GM18505 (cell line): Measurements from ENCODE around the gene HSPB7.
"Not testable (repeated sequence)": the region's sequence is repeated elsewhere in the genome, so short reads cannot be mapped to it uniquely, and the experiment has no call there.

Source experiments
- ATAC-seq: cut with Tn5 transposase; IDR thresholded peaks from one replicate; pipeline ENCODE4 v1.9.1; 2021; ENCODE audit not compliant: unreplicated experiment
- POLR2A ChIP-seq: IDR thresholded peaks from 4 replicates; pipeline ENCODE4 v1.6.1; 2011; ENCODE audit warnings: borderline replicate concordance; ENCODE audit not compliant: insufficient read depth, insufficient read length; ENCODE audit errors: extremely low read depth

Gene HSPB7

DNA sequence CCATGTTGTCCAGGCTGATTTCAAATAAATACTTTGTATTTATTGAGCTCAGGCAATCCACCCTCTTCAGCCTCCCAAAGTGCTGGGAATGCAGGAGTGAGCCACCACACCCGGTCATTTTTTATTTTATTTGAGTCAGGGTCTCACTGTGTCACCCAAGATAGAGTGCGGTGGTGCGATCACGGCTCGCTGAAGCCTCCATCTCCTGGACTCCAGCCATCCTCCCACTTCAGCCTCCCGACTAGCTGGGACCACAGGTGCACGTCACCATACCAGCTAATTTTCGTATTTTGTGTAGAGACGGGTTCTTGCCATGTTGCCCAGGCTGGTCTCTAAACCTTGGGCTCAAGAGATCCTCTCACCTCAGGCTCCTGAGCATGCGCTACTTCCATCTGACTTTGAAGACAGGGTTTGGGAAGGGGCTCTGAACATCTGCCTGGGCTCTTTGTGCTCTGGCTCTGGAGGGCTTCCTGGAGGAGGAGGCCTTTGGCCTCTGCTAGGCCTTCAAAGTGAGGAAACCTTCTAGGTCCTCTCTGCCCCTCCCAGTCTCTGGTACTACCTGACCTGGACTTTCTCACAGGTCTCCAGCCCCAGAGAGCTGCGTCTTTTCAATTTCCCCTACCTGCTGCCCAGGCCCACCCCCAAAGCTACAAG, 5.8 kb downstream of the HSPB7 start:
- TF ChIP-seq POLR2A: no peak
- no peak for ATAC-seq

DNA sequence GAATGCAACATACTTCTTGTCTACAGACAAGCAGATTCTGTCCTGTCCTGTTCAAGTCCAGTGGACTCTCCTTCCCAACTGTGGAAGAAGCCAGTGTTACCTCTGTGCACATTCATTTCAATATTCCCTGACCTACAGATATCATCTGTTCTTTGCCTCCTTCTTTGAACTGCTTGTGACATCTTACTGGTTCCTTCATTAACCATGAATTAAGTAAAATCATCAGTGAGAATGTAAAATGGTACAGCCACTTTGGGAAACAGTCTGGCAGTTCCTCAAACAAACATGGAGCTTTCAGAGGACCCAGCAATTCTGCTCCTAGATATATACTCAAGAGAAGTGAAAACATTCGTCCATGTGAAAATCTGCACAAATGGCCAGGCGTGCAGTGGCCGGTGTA, 7.0 kb downstream of the HSPB7 start:
- no peak for ATAC-seq
- no peak for TF ChIP-seq POLR2A

DNA sequence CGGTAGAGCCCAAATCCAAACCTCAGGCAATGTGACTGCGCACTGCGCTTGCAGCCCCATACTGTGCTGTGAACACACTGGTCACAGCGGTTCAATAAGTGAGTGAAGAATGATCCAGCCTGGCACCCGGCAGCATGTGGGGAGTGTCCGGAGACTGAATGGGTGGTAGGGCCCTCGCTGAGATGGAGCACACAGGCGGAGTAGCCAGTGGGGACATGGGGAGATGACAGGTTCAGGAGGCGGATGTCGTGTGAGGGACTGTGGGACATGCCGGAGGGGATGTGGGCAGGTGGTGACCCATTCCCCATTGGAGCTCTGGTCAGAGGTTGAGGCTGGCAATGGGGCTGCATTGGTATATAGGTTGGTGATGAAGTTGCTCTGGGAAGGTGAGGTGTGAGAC, 8.2 kb downstream of the HSPB7 start:
- no peak for ATAC-seq
- TF ChIP-seq POLR2A: no peak

DNA sequence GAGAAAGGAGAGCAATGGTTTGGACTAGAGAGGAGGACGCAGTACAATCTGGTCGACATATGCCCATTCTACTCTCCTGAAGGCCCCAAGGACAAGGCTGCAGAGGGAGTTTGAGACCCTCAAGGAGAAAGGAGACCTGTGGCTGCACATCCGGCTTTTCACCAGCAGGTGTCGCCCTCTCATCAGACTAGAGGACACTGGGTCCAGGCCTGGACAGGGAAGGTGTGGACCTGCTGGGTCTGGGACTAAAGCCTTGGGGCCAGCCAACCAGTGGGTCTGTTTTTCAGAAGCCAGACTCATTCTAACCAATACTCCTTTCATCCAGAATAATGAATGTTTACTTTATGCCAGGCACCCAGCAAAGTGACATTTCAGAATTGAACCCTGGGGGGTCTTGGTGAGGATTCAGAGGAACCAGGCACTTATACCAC, 8.8 kb downstream of the HSPB7 start:
- no peak for TF ChIP-seq POLR2A
- no peak for ATAC-seq

DNA sequence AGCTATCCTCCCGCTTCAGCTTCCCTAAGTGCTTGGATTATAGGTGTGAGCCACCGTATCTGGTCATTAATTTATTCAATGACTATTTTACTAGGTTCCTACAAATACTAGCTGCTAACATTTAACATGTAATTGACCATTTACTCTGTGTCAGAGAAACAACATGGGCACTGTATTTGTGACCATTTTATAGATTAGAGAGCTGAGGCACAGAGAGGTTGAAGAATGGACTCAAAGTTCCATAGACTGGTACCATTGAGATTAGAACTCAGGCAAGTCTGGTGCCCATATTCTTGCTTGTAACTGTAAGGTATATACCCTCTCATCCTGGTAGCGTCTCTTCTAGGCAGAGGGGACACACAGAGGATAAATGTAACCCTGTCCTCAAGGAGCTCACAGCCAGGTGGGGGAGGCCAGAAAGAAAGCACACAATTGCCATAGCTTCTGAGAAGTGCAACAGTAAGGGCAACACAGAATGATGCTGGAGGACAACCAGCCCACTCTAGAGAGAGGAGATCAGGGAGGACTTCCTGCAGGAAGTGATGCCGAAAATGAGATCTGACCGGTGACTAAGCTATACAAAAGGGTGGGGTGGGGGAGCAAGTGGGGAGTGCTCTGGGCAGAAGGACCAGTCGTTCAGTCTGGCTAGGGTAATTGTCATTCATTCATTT, 10.0 kb downstream of the HSPB7 start:
- TF ChIP-seq POLR2A: no peak
- no peak for ATAC-seq

DNA sequence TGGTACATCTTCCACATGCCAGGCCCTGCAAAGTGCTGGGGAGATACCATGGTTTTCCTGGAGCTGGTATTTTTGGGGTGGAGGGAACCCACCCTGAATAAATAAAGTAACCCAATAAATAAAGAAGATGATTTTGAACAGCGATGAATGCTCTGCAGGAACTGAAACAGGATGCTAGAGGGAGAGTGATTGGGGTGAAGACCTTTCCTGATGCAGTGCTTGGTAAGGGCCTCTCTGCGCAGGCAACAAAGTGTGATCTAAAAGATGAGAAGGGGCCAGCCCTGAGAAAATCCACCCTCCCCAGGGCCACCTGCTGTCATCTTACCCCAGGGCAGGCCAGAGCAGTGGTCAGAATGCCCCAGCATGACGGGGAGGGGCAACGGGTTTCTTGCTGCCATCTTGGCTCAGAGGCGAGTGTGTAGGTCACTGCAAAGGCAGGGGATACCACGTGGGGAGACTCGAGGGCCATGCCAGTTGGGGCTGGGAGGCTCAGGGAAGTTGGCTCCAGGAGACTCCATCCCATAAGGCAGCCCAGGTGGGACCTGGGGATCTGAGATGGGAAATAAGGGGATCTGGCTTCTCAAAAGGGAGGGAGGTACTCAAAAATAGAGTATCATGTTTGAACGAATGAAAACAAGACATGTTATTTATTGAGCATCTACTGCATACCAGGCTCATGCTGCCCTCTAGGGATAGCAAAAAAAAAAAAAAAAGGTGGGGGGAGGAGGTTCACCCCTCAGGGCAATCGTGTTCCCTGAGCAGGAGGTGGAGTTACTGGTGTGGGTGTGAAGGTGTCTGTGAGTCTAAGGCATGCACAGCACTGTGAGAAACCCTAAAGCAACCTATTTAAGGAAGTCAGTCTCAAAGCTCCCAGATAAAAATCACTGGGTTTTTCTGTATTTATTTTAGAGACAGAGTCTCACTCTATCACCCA, 11.0 kb downstream of the HSPB7 start:
- no peak for ATAC-seq
- TF ChIP-seq POLR2A: no peak

DNA sequence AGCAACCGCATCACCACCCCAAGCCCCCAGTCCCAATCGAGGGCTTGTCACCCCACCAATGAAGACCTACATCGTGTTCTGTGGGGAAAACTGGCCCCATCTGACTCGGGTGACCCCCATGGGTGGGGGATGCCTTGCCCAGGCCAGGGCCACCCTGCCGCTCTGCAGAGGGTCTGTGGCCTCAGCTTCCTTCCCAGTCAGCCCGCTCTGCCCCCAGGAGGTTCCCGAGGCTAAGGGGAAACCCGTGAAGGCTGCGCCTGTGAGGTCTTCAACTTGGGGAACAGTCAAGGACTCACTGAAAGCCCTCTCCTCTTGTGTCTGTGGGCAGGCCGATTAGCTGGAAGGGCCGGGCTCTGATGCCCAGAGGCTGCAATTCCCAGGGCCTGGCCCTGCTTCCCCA, 11.8 kb downstream of the HSPB7 start:
- TF ChIP-seq POLR2A: no peak
- no peak for ATAC-seq

DNA sequence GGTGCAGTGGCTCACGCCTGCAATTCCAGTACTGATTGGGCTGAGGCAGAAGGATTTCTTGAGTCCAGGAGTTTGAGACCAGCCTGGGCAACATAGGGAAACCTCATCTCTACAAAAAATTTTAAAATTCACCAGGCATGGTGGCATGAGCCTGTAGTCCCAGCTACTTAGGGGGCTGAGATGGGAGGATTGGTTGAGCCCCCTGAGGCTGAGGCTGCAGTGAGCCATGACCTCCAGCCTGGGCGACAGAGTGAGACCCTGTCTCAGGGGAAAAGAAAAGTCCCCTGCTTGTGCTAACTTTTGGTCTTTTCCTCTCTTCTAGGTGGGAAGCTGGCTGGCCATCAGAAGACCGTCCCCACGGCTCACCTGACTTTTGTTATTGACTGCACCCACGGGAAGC, 12.2 kb downstream of the HSPB7 start:
- no peak for TF ChIP-seq POLR2A
- no peak for ATAC-seq

DNA sequence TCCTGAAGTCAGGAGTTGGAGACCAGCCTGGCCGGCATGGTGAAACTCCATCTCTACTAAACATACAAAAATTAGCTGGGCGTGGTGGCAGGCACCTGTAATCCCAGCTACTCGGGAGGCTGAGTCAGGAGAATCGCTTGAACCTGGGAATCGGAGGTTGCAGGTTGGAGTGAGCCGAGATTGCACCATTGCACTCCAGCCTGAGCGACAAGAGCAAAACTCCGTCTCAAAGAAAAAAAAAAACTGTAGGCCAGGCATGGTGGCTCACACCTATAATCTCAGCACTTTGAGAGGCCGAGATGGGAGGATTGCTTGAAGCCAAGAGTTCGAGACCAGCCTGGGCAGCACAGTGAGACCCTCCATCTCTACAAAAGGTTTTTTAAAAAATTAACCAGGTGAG, 16.6 kb downstream of the HSPB7 start:
- not testable (repeated sequence) for ATAC-seq

DNA sequence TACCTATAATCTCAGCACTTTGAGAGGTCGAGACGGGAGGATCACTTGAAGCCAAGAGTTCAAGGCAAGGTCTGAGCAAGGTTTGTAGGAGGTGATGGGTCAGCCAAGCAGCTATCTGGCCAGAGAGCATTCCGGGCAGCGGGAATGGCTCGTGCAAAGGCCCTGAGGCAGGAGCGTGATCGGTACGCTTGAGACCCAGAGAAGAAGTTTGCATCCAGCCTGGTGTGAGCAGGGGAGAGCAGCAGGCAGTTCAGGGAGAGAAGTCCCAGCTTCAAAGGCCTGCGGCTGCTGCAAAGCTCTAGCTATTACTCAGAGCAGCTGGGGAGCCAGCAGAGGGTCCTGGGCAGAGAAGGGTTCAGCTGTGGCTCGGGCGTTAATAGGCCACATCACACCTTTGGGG, 18.9 kb downstream of the HSPB7 start:
- TF ChIP-seq POLR2A: no peak
- ATAC-seq: no peak

DNA sequence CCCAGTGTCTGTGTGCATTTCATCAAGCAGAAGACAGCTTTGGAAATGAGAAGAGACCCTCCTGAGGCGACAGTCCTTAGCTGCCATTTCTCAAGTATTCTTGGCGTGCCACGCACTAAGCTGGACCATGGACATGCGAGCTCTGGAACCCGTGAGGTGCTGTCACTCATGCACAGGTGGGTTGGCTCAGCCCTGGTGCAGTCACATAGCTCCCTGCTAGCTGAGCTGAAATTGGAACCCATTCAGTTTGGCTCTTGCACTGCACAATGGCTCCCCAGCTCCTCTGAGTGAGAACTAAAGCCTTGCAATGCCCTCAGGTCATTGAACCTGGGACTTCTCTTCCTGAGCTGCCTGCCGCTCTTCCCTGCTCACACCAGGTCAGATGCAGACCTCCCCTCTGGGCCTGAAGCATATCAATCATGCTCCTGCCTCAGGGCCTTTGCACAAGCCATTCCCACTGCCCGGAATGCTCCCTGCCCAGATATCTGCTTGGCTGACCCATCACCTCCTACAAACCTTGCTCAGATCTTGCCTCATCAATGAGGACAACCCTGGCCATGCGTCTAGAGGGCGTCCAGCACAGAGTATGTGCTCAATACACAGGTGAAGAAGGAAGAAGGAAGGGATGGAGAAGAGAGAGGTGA, 20.1 kb downstream of the HSPB7 start:
- TF ChIP-seq POLR2A: no peak
- ATAC-seq: no peak

DNA sequence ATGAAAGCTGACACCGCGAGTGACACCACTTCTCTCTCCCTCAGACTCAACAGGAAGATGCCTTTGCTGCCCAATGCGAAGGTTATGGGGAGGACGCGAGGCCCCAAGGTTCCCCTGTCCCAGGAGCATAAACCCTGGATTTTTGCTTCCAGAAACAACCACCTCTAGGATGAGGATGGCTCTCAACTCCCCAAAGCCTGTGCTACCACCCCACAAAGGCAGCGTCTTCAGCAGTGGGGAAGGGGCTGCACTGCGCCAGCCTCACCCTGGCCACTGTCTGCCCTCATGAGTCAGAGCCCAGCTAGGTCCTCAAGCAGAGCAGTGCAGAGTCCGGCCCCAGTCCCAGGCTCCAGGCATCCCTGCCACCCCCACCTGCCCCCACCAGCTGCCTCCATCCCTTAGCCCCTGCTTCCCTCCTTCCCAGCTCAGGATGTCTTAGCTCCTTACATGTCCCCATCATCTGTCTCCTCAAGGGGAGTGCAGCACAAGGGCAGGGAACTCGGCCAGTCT, 20.7 kb downstream of the HSPB7 start:
- TF ChIP-seq POLR2A: no peak
- ATAC-seq: no peak

DNA sequence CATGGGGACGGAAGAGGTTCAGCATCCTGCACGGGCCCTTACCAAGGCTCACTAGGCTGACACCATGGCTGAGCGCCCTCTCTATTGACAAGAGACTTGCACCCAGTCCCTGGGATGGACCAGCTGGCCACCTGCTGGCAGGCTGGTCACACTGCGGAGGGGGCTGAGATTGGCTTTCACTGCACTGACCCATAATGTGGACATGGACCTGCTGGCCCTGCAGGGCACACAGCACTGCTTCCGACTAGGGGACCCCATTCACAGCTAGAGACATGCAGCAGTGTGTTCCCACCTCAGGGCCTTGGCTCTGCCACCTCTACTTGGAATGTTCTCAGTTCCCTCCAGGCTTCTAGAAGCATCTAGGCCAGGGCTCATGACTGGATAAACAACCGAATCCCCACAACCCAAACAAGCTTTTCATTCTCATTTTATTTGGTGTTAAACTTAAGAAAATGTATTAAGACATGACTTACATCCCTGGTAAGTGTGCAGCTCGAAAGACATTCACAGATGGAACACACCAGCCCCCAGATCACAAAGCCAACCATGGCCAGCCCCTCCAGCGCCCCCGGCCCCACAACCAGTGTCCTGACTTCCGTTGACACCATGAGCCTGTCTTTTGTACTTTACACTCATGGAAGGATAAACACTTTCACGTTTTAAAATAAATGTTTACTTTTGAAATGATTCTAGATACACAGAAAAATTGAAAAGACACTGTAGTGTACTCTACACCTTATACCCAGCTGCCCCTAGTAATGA, 23.1 kb downstream of the HSPB7 start:
- no peak for ATAC-seq
- TF ChIP-seq POLR2A: no peak

DNA sequence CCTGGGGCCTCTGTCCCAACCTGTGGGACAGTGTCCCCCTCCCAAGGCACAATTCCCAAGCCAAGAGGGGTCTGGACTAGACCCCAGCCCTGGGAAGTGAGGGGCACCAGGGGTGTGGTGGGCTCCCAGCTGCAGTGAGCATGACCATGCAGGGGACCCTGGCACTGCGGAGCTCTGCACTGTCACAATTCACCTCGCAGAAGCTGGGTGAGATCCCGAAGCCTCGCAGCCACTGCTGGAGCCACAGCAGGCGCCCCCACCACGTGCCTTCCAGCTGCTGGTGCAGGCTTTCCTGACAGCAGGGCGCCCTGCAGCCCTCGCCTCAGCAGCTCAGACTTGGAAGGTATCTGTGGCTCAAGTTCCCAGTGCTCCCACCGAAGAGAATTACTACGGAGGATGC, 23.8 kb downstream of the HSPB7 start:
- no peak for ATAC-seq
- TF ChIP-seq POLR2A: no peak
